Activated CD8-positive, alpha-beta T cell treated with anti-CD3 and anti-CD28 coated beads, Interleukin-2, amount 10 ng/mL, durations not matched to agents 7 days and 5 days (primary cell): ENCODE results near the gene CDH13. TPM values are rescaled to one million over a fixed set of nuclear protein-coding genes. Genes with fewer than 3 reads are reported as not detected.

ENCODE experiments used
- ATAC-seq: fragments of 150-1000 bp; cut with Tn5 transposase; one replicate; pipeline ENCODE4 v1.10.0; 2021; ENCODE audit warnings: moderate library complexity
- CTCF ChIA-PET: fragments of 350-600 bp; sonication (Branson Sonifier 250); formaldehyde crosslinking; loops from one replicate; lab custom pipeline; 2021; ENCODE audit warnings: antibody characterized with exemption; lab: Charles Lee
- POLR2A ChIA-PET: fragments of 350-600 bp; sonication (Branson Sonifier 250); formaldehyde crosslinking; loops from one replicate; lab custom pipeline; 2021; ENCODE audit warnings: antibody characterized with exemption; lab: Charles Lee
- DNase-seq: peaks from one replicate; pipeline ENCODE4 v3.0.0-alpha.2; 2020
- H3K27ac Mint-ChIP-seq: one replicate; pipeline ENCODE4 v1.8.0; 2021; ENCODE audit warnings: mild to moderate bottlenecking, mixed read lengths
- H3K27me3 Mint-ChIP-seq: one replicate; pipeline ENCODE4 v1.8.0; 2021; ENCODE audit warnings: low read depth, mixed read lengths
- H3K36me3 Mint-ChIP-seq: one replicate; pipeline ENCODE4 v1.8.0; 2021; ENCODE audit warnings: low read depth, mixed read lengths
- H3K4me1 Mint-ChIP-seq: one replicate; pipeline ENCODE4 v1.8.0; 2021; ENCODE audit warnings: low read depth, mixed read lengths
- H3K4me3 Mint-ChIP-seq: one replicate; pipeline ENCODE4 v1.8.0; 2021; ENCODE audit warnings: mild to moderate bottlenecking, mixed read lengths
- H3K9me3 Mint-ChIP-seq: one replicate; pipeline ENCODE4 v1.8.0; 2022; ENCODE audit warnings: mixed read lengths; ENCODE audit not compliant: insufficient read depth
- total RNA-seq, 2 experiments: library from RNA; stranded (reverse); gene quantifications; one replicate each; pipeline ENCODE4 v1.2.3, GENCODE V29; 2021

The CDH13 gene
- total RNA-seq, 2 experiments from 2014 or later = not detected

DNA sequence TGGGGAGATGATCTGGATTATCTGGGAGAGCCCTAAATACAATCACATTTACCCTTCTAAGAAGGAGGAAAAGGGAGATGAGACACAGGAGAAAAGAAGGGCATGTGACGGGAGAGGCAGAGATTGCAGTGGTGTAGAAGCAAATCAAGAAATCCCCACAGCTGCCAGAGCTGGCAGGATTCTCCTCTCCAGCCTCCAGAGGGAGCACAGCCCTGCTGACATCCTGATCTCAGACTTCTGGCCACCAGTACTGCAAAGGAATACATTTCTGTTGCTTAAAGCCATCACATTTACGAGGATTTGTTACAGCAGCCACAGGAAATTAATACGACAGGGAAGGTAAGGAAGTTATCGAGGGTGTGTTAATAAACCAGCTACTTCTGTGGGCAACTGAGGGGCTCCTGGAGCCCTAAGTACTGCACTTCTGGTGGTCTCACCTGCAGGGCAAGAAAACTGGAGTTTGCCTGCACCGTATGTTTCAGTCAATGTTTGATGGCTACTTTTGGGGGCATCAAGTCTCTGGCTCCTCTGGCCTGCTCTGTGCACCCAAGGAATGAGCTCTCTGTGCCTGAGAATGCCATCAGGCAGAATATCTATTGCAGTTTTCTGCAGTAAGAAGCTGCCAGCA is 22.9 kb upstream of the CDH13 start:
- ChIA-PET POLR2A (no interaction called here), CTCF (no interaction called here)
- Mint-ChIP-seq H3K4me3 (no peak overlapping the region), H3K9me3 (no peaks in the 10 kb centered on the region), H3K27me3 (peaks cover 10% of the 10 kb centered on the region), H3K27ac (no peak overlapping the region), H3K36me3 (no peaks in the 10 kb centered on the region), H3K4me1 (no peaks in the 10 kb centered on the region)
- DNase-seq (no peak), ATAC-seq (no peak)

GRCh38 chr16:82605076-82605475 is 21.7 kb upstream of the CDH13 start:
- H3K4me1 Mint-ChIP-seq = no peaks in the 10 kb centered on the region
- no peaks in the 10 kb centered on the region for H3K36me3 Mint-ChIP-seq
- DNase-seq (no peak), ATAC-seq (no peak)
- no peak overlapping the region for H3K27ac Mint-ChIP-seq
- peaks cover 5% of the 10 kb centered on the region for H3K27me3 Mint-ChIP-seq
- POLR2A ChIA-PET = no interaction called here
- H3K4me3 Mint-ChIP-seq = no peak overlapping the region
- CTCF ChIA-PET = no interaction called here
- no peaks in the 10 kb centered on the region for H3K9me3 Mint-ChIP-seq

DNA sequence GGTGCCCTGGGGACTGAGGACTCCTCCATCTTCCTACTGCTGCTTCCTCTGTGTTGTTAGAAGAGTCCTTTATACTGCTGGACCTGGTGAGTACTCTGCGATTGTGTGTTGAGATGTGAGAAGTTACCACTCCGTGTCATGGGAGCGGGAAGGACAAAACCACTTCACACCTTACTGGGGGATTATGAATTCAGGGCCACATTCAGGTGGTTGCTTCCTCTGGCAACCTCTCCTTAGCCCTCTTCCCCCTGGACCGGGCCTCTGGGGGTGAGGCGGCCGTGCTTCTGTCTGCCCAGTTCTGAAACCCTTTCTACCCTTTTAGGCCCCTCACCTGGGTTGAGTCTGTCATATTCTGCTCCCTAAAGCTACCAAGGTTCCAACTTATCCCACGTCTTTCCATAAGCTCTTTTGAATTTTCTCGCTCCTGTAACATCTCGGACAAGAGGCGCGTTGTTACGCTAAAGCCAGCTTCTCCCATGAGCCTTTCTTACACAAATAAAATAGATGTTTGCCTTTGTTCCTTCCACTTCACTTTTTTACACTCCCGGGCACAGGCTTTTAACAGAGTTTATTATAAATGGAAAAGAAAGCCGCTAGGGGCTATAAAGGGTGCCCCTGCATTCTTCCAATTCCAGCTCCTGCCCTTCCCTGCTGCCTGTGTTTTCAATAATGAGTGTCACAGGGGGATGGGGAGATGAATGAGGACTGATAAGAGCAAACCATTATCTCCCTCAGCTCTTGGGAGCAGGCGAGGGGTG is 20.7 kb upstream of the CDH13 start:
- Mint-ChIP-seq H3K4me3 (no peak overlapping the region), H3K4me1 (no peaks in the 10 kb centered on the region), H3K27ac (no peak overlapping the region), H3K36me3 (no peaks in the 10 kb centered on the region), H3K27me3 (peaks cover 5% of the 10 kb centered on the region), H3K9me3 (no peaks in the 10 kb centered on the region)
- ATAC-seq = no peak
- POLR2A ChIA-PET = no interaction called here
- CTCF ChIA-PET = interaction anchor here (0.7 kb wide), 1 partner anchor 34 kb away, joined by 3 read pairs; no protein-coding TSS in a partner anchor
- DNase-seq = no peak

- Mint-ChIP-seq H3K4me1 (no peaks in the 10 kb centered on the region), H3K36me3 (no peaks in the 10 kb centered on the region), H3K27ac (no peak overlapping the region), H3K27me3 (peaks cover 5% of the 10 kb centered on the region), H3K9me3 (no peaks in the 10 kb centered on the region), H3K4me3 (no peak overlapping the region)
- ChIA-PET CTCF (no interaction called here), POLR2A (no interaction called here)
- DNase-seq (no peak), ATAC-seq (no peak)
Measured at GRCh38 chr16:82609140-82609539, 17.6 kb upstream of the CDH13 start.

GRCh38 chr16:82612263-82612662 is 14.5 kb upstream of the CDH13 start:
- POLR2A ChIA-PET = no interaction called here

GRCh38 chr16:82616356-82616755 is 10.4 kb upstream of the CDH13 start:
- H3K9me3 Mint-ChIP-seq = no peaks in the 10 kb centered on the region
- CTCF ChIA-PET = interaction anchor here (1.6 kb wide), 1 partner anchor 353 kb away, joined by 3 read pairs; no protein-coding TSS in a partner anchor

More at GRCh38 chr16:82612263-82612662, 14.5 kb upstream of the CDH13 start:
- Mint-ChIP-seq H3K9me3 (no peaks in the 10 kb centered on the region), H3K4me3 (no peak overlapping the region), H3K27ac (no peak overlapping the region), H3K36me3 (no peaks in the 10 kb centered on the region), H3K27me3 (peaks cover 10% of the 10 kb centered on the region), H3K4me1 (no peaks in the 10 kb centered on the region)
- ATAC-seq = no peak
- CTCF ChIA-PET = no interaction called here
- DNase-seq = no peak

DNA sequence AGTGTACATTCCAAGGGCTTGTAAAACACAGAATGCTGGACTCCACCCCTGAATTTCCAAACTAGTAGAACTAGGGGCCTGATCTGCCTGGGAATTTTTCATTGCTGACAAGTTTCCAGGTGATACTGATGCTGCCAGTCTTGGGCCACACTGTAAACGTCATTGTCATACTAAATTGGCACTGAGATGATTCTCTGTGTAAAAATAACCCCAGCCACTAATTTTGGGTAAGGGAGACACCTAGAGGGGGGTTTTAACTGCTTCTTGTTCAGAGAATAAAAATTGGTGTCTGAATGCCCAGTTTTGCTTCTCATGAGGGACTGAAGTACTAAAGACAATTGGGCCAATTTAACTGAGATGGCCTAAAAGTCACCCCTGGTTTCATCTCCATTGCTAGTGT is 5.0 kb upstream of the CDH13 start:
- CTCF ChIA-PET = no interaction called here
- Mint-ChIP-seq H3K4me1 (no peaks in the 10 kb centered on the region), H3K4me3 (no peak overlapping the region), H3K27ac (no peak overlapping the region), H3K36me3 (no peaks in the 10 kb centered on the region), H3K27me3 (peaks cover 56% of the 10 kb centered on the region), H3K9me3 (no peaks in the 10 kb centered on the region)
- ATAC-seq (no peak), DNase-seq (no peak)
- POLR2A ChIA-PET = no interaction called here

More at GRCh38 chr16:82616356-82616755, 10.4 kb upstream of the CDH13 start:
- DNase-seq = no peak
- POLR2A ChIA-PET = no interaction called here
- no peak for ATAC-seq
- Mint-ChIP-seq H3K27me3 (peaks cover 28% of the 10 kb centered on the region), H3K4me3 (no peak overlapping the region), H3K27ac (no peak overlapping the region), H3K36me3 (no peaks in the 10 kb centered on the region), H3K4me1 (no peaks in the 10 kb centered on the region)

DNA sequence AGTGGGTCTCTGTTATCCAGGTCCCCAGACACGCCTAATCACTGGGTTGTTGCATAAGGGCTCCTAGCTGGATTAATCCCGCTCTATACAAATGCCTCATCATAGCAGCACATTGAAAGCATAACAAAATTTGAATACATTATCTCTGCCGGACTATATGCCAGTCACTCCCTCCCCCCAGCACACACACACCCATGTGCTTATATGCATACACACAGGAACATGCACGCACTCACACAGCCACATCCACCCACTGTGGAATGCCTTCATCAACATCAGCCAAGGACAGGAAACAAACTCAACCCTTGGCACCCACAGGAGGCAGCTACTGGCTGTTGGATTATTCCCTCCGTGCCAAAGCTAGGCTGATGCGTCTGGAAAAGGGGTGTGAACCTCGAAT is 3.5 kb upstream of the CDH13 start:
- Mint-ChIP-seq H3K4me1 (no peaks in the 10 kb centered on the region), H3K27me3 (peaks cover 62% of the 10 kb centered on the region), H3K27ac (no peak overlapping the region), H3K4me3 (no peak overlapping the region), H3K36me3 (no peaks in the 10 kb centered on the region), H3K9me3 (no peaks in the 10 kb centered on the region)
- CTCF ChIA-PET = no interaction called here
- no peak for ATAC-seq
- POLR2A ChIA-PET = interaction anchor here (0.6 kb wide), 1 partner anchor 64 kb away, joined by 3 read pairs; no protein-coding TSS in a partner anchor
- DNase-seq = no peak

GRCh38 chr16:82625066-82625968 is 1.5 kb upstream of the CDH13 start:
- CTCF ChIA-PET = interaction anchor here (1.2 kb wide), 1 partner anchor 15 kb away, joined by 3 read pairs; no protein-coding TSS in a partner anchor
- Mint-ChIP-seq H3K36me3 (no peaks in the 10 kb centered on the region), H3K4me1 (no peaks in the 10 kb centered on the region), H3K9me3 (no peaks in the 10 kb centered on the region), H3K27ac (no peak overlapping the region), H3K4me3 (no peak overlapping the region), H3K27me3 (peaks cover 70% of the 10 kb centered on the region)
- no peak for ATAC-seq
- POLR2A ChIA-PET = no interaction called here
- DNase-seq = no peak

- CTCF ChIA-PET = interaction anchor here (0.8 kb wide), 1 partner anchor 43 kb away, joined by 4 read pairs; no protein-coding TSS in a partner anchor
- H3K27ac Mint-ChIP-seq = no peak overlapping the region
- POLR2A ChIA-PET = no interaction called here
- no peak for ATAC-seq
- no peaks in the 10 kb centered on the region for H3K36me3 Mint-ChIP-seq
- no peaks in the 10 kb centered on the region for H3K9me3 Mint-ChIP-seq
- H3K4me1 Mint-ChIP-seq = peaks cover 11% of the 10 kb centered on the region
- H3K27me3 Mint-ChIP-seq = peaks cover 72% of the 10 kb centered on the region
- no peak for DNase-seq
- H3K4me3 Mint-ChIP-seq = no peak overlapping the region
Measured at GRCh38 chr16:82628088-82628423, 1.3 kb downstream of the CDH13 start.

DNA sequence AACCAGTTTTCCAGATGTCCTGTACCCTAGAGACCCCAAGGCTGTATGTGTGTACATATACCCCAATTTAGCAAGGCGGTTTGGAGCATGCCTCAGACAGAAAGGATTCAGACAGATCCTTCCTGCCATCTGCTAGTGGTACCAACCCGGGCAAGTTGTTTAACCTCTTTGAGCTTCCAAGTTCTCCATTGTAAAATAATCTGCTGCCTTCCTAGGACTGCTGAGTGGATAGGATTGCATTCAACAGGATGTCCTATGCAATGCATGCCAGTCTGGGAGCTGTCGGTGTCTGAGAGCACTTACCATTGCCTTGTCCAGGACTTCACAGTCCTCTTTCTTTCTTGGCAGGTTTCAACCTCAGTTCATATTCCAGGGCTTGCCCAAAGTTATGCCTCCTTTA is 1.9 kb downstream of the CDH13 start:
- Mint-ChIP-seq H3K4me1 (peaks cover 11% of the 10 kb centered on the region), H3K36me3 (no peaks in the 10 kb centered on the region), H3K27me3 (peaks cover 72% of the 10 kb centered on the region), H3K4me3 (no peak overlapping the region), H3K27ac (no peak overlapping the region), H3K9me3 (no peaks in the 10 kb centered on the region)
- ChIA-PET CTCF (no interaction called here), POLR2A (no interaction called here)
- ATAC-seq (no peak), DNase-seq (no peak)
